NCI-H2107 (cell line): Measurements from ENCODE around the gene ARSK.
"Not testable (repeated sequence)": the region's sequence is repeated elsewhere in the genome, so short reads cannot be mapped to it uniquely, and the experiment has no call there.

Source experiments
- DNase-seq: peaks from one replicate; lab custom pipeline; 2025; lab: John Stamatoyannopoulos, UW

The ARSK gene

DNA sequence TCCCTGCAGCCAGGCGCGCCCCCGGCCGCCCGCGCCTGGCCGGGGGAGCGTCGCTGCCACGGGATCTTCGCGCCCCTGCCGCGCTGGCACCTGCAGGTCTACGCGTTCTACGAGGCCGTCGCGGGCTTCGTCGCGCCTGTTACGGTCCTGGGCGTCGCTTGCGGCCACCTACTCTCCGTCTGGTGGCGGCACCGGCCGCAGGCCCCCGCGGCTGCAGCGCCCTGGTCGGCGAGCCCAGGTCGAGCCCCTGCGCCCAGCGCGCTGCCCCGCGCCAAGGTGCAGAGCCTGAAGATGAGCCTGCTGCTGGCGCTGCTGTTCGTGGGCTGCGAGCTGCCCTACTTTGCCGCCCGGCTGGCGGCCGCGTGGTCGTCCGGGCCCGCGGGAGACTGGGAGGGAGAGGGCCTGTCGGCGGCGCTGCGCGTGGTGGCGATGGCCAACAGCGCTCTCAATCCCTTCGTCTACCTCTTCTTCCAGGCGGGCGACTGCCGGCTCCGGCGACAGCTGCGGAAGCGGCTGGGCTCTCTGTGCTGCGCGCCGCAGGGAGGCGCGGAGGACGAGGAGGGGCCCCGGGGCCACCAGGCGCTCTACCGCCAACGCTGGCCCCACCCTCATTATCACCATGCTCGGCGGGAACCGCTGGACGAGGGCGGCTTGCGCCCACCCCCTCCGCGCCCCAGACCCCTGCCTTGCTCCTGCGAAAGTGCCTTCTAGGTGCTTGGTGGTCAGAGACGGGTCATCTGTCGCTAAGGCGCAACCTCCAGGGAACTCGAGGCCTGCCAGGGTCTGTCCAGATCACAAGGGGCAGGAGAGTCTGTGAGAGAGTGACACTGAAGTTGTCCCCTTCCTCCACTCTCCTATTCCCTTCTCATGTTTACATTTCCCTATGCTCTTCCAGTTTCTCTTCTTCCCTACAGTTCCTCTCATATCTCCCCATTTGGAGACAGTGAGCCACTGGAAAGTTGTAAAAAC lies 66.3 kb downstream of the ARSK start:
- no peak for DNase-seq

DNA sequence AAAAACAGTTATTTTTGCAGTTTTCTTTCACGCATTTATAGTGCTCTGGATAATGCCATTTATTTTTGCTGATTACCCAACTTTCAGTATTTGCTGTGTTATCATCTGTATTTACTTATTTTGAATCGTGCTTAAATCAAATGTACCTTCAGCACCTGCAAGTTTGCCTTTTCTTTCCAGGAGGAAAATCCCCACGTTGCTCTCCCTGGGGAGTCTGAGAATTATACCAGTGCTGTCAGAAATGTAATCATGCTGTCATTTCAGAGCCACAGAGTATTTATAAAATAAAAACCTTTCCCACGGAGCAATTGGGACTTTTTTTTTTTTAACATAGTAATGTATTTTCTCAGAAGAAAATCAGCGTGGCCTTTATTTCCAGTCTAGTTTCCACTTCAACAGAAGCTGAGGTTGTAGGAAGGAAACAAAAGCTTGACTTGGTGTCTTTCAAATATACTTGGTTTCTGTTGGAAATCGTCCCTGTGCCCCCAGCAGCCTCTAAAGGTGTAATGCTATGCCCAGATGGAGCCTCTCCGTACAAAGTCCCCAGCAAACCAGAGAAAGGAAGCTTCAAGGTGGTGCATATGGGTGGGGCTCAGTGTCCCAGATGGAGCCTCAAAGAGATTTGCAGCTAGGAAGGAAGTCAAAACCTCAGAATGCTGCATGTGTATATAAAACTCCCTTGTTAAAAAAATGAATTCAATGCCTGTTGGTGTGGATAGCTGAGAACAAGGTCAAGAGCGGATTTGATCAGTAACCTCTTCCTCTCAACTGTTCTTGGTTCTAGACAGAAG lies 67.1 kb downstream of the ARSK start:
- DNase-seq, result no peak

DNA sequence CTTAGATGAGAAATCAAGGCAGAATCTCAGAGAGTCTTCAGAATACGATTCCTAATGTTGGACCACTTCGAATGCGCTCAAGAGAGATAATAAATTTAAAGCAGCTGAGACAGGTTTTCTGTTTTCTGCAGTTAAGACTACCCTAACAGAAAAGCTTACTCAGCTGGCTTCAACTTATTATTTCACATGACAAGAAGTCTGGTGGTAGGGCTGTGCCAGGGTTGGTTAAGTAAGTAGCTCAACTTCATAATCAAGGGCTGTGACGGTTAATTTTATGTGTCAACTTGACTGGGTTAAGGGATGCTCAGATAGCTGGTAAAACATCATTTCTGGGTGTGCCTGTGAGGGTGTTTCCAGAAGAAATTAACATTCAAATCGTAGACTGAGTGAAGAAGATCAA lies 68.8 kb downstream of the ARSK start:
- no peak for DNase-seq

DNA sequence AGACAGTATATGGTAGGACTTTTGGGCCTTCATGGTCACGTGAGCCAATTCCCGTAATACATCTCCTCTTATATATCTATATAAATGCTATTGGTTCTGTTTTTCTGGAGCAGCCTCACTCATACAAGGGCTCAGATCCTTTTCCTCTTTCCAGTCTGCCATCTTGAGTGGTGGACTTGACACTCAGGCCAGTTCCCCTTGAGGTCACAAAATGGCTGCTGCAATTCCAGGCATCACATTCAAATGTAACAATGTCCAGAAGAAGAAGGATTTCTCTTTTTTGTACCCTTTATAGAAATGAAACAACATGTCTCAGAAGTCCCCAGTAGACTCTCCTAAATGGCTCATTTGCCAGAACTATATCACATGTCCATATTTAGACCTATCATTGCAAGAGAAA lies 69.5 kb downstream of the ARSK start:
- DNase-seq, result no peak

DNA sequence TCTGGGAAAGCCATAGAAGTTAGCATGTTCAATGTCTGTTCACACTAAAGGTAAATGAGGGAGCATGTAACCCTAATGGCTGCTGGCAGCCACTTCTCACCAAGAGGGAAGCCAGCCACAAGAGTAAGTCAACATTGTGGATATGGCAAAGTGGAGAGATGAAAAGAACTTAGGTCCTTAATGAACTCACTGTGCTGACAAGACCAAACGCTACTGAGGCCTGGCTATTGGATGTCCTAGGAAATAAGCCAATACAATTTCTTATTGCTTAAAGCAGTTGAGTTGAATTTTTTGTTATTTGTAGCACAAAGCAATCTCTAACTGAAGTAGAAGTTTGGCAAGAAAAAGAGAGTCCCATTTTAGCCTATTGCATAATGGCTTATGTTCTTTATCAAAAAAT lies 71.8 kb downstream of the ARSK start:
- no peak for DNase-seq

DNA sequence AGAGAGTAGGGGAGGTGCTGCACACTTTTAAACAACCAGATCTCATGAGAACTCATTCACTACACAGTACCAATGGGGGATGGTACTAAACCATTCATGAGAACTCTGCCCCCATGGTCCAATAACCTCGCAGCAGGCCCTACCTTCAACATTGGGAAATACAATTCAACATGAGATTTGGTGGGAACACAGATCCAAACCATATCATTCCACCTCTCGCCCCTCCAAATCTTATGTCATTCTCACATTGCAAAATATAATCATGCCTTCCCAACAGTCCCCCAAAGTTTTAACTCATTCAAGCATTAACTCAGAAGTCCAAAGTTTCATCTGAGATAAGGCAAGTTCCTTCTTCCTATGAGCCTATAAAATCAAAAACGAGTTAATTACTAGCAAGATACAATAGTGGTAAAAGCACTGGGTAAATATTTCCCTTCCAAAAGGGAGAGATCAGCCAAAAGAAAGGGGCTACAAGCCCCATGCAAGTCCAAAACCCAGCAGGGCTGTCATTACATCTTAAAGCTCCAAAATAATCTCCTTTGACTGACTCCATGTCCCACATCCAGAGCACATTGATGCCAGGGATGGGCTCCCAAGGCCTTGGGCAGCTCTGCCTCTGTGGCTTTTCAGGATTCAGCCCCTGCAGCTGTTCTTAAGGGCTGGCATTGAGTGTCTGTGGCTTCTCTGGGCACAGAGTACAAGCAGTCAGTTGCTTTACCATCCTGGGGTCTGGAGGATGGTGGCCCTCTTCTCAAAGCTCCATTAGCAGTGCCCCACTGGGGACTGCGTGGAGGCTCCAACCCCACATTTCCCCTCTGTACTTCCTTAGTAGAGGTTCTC lies 73.3 kb downstream of the ARSK start:
- no peak for DNase-seq

DNA sequence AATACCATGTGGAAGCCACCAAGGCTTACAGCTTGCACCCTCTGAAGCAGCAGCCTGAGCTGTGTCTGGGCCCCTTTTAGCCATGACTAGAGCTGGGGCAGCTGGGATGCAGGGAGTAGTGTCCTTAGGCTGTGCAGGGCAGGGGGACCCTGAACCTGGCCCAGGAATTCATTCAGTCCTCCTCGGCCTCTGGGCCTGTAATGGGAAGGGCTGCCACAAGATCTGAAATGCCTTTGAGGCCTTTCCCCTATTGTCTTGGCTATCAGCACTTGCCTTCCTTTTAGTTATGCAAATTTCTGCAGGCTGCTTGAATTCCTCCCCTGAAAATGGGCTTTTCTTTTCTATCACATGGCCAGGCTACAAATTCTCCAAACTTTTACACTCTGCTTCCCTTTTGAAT lies 74.0 kb downstream of the ARSK start:
- DNase-seq, result no peak

DNA sequence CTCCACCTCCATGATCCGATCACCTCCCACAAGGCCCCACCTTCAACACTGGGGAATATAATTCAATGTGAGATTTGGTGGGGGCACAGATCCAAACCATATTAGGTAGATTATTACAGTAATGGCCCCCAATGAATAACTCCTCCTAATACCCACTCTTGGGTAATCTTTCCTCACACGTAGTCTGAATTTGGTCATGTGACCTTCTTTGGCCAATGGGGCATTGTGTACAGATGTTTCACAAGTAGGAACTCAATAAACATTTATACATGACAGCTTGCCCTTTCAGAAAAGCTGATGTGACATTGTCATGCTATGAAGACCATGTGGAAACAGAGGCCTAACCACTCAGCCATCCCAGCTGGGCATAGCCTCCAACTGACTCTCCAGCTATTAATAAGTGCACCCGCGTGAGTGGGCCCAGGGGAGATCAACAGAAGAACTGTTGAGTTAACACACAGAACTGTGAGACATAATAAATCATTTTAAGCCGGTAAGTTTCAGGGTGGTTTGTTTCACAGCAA lies 75.6 kb downstream of the ARSK start:
- no peak for DNase-seq

DNA sequence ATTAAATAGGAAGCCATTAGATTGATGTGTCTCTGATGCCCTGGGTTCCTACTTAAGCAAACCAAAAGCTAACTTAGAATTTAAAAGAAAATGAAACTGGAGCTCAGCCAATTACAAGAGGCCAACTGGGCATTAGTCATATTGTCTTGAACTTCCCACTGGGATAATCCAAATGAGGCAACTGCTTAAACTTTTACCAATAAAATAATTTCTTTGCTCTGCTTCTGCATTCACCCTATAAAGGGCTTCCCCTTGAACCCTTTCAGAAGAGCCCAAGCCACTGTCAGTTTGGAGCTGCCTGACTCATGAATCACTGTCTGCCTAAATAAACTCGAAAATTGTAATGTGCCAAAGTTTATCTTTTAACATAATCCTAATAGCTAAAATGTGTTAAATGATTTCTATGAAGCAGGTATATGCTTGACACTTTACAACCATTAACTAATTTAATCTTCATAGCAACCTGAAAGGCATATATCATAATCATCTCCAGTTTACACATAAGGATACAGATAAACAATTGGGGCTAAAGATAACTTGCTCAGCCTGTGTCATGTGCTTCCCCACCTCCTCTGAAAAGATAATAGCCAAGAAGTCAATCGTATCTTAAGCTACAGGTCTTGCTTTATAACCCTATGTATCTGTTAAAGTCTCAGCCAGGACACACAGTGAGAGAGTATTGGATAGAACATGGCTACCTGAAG lies 76.5 kb downstream of the ARSK start:
- no peak for DNase-seq

DNA sequence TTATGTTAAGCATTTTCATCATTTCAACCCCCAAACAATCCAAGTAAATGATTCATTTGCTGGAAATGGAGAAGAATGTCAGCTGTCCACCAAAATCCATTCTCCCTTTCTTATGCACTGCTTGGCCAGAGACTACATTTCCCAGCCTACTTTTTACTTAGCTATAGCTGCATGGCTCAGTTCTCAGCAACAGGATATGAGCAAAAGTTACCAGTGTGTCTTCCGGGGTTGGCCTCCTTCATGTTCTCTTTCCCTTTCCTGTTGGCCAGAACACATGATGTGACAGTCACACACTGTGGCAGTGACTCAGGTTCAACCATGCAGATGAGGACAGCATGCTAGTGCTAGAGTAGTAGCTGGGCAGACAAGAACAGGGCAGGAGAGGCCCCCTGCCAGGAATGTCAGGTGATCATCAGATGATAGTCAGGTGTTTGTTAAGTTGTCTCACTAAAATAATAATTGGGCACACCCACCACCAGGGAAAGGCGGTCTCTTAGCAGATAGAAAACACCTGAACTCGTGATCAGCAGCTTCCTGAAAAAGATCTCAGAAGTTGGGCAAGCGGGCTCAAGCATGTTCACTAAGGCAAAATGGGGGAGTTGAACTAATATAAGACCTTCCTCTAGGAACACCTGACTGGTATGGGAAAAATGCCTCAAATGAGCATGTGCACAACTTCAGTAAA lies 77.2 kb downstream of the ARSK start:
- DNase-seq, result no peak

DNA sequence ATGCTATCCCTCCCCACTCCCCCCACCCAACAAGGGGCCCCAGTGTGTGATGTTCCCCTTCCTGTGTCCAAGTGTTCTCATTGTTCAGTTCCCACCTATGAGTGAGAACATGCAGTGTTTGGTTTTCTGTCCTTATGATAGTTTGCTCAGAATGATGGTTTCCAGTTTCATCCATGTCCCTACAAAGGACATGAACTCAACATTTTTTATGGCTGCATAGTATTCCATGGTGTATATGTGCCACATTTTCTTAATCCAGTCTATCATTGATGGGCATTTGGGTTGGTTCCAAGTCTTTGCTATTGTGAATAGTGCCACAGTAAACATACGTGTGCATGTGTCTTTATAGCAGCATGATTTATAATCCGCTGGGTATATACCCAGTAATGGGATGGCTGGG lies 78.0 kb downstream of the ARSK start:
- DNase-seq, result not testable (repeated sequence)

DNA sequence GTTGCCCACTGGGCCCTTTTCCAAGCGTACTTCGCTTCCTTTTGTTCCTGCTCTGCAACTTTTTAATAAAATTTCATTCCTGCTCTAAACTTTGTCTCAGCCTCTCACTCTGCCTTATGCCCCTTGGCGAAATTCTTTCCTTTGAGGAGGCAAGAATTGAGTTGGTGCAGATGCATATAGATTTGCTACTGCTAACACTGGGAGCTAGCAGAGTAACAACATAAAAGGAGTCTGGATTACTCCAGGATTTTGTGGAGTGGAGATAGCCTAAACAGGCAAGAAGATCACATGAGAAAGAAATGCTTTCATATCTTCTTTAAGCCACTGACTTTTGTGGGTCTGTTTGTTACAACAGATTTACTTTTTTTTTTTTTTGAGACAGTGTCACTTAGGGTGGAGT lies 78.8 kb downstream of the ARSK start:
- DNase-seq, result no peak

DNA sequence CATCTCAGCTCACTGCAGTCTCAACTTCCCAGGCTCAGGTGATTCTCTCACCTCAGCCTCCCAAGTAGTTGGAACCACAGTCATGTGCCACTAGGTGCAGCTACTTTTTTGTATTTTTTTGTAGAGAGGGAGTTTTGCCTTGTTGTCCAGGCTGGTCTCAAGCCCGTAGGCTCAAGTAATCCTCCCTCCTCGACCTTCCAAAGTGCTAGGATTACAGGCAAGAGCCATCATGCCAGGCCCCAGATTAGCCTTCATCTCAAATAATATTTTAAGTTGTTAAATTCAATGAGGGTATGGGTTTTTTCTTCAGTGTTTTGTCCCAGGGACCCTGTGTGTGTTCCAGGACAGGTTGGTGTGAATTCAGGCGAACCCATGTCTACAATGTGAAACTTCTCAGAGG lies 79.2 kb downstream of the ARSK start:
- DNase-seq, result no peak

DNA sequence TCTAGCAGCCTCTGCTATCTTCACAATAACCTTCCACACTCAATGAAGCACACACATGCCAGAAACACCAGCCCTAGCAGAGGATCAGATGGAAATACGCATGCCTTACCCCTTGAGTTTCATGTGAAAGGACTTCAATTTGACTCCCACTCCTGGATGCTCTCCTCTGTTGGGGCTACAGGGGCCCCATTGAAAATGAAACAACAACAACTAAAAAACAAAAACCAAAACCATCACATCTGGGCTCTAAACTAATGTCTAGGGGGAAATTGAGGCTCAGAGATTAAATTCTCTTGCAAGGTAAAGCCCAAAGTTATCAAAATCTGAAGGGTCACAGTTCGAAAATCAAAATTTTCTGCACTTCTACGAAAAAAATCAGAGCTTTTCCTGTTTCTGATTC lies 83.7 kb downstream of the ARSK start:
- no peak for DNase-seq

DNA sequence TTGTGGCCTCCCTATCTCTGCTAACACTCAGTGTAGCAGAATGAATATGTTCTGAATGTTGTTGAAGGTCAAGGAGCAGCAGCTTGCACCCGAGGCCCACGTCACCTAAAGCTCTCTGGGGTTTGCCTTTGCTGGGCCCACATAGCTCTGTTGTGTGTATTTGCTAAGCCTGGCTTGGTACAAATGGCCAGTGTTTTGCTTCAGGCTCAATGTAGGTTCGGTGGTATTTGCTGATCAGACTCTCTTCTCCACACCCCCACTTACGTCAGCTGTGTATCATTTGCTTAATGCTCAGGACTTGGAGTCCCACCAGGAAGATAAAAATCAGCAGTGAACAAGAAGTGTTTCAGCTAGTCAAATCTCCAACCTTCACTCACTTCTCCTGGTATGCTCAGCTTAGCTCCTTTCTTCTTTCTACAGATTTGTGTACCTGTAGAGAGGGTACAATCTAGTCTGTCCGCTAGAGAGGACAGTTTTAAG lies 86.9 kb downstream of the ARSK start:
- DNase-seq, result no peak

DNA sequence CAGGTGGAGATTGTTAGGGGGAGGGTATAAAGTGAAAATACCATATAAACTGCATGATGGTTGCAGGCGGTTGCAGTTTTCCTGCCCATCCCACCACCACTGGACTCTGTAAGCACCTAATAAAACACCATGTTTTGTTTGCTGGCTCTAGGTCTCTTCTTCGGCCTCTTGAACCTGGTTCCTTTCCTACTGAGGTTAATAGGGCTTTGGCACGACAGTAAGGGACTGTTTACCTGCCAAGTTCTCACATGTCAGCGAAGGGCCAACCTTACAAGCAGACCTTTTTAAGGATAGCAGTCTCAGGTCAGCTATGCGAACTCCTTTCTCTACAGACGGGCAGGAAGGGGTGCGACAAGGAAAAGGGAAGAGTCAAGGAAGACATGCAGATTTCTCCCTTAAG lies 88.3 kb downstream of the ARSK start:
- no peak for DNase-seq

DNA sequence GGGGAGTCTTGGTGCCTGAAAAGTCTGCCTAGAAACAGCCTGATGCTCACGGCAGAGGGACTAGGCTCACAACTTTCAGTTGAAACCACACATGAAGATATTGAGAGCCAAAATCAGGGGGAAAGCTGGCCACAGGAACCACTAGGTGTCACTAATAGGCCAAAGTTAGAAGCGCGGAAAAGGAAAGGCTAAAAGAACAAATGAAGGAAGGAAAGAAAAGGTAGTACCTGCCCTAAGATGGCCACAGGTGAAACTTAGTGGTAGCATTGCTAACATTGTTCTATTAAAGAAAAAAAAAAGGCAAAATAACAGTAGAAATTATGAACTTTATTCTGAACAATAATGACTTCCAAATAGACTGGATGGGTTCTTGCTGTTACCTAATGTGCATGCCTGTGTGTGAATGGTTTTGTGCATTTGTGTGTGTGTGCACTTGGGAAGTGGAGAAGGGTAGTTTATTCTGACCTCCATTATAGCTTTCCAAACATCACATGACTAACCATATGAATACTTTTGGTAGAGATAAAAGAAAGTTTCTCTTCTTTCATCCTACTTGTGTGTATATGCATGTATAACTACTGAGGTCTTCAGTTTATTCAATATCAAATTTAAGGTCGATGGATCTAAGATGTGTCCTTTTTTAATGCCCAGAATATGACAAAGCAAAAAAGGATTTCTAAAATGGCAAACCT lies 89.6 kb downstream of the ARSK start:
- no peak for DNase-seq

DNA sequence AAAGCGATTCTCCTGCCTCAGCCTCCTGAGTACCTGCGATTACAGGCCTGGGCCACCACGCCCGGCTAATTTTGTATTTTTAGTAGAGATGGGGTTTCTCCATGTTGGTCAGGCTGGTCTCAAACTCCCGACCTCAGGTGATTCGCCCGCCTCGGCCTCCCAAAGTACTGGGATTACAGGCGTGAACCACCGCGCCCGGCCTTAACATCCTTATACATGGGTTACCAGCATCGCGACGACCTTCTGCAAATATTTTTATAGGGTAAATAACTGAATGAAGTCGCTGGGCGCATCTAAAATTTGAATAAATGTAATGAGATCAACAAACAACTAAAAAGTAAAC lies 91.3 kb downstream of the ARSK start:
- DNase-seq, result not testable (repeated sequence)

DNA sequence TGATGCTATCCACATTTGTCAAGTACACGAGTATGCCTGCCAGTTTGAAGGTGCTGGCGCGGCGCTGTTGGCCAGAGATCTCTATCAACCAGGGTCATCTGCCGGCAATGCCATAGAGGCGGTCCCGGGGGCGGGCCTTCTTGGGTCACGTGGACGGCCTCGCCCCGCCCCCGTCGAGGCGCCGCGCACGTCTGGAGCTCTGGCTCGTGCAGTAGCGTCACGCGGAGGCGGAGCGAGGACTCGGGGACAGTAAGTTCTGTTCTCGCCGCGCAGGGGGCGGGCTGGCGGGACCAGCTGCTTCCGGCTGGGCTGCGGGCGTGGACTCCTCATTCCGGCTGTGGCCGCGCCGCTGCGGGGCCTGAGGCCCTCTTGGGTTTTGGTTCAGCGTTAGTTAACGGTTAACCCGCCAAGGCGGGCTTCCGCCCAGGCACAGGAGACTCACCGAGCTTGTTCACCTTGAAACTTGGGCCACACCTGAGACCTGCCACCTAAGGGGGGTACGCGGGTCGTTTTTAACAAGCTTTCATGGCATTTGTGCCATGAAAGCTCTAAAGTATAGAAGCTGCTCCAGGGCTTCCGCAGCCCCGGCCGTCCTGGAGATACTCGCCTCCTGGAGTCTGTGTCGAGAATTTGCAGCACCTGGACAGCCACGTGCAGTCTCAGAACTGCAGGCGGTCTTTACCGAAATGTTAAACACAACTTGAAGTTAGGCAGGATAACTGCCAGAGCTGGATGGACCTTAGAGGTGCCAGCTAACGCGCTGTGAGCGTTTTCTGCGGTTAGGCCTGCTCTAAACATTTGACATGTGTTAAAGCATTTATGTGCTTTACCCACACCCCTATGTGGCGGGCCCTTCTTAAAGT lies 91.9 kb downstream of the ARSK start, which contains the start of gene RFESD:
Gene RFESD, plus strand, starts transcription at position 209 of the 863 bp plus-strand sequence. CDS start 5,495 bp downstream, outside the sequence.
- DNase-seq, result peak; percentile 77
